SK-N-MC (cell line): ENCODE data around the gene TSPEAR.

Experiments used
- DNase-seq: peaks from one replicate; pipeline ENCODE4 v3.0.0-alpha.2; 2011; ENCODE audit warnings: low read depth, low spot score
- H3K27ac ChIP-seq: fragments of 200-600 bp; sonication (generic); 2 replicates; pipeline ENCODE4 v1.5.1; 2016; ENCODE audit warnings: mixed run types
- H3K36me3 ChIP-seq: fragments of 200-600 bp; sonication (generic); 2 replicates; pipeline ENCODE4 v1.6.1; 2017; ENCODE audit warnings: antibody characterized with exemption, low read length, mixed read lengths; ENCODE audit not compliant: insufficient read depth
- H3K4me3 ChIP-seq: fragments of 200-600 bp; sonication (generic); 2 replicates; pipeline ENCODE4 v1.5.1; 2016
- H3K9ac ChIP-seq: fragments of 200-600 bp; sonication (generic); 2 replicates; pipeline ENCODE4 v1.8.0; 2017; ENCODE audit warnings: mixed run types, mixed read lengths; ENCODE audit not compliant: insufficient read length
- H3K9me3 ChIP-seq: fragments of 200-600 bp; sonication (generic); 2 replicates; pipeline ENCODE4 v1.6.1; 2017; ENCODE audit warnings: low read depth, mild to moderate bottlenecking, antibody characterized with exemption, low read length, moderate library complexity, mixed read lengths
- EZH2 ChIP-seq: fragments of 200-600 bp; sonication (generic); IDR thresholded peaks from one replicate; pipeline ENCODE4 v1.6.1; 2017; ENCODE audit warnings: antibody characterized with exemption
- FOXP2 ChIP-seq: optimal IDR thresholded peaks from 2 replicates; pipeline ENCODE3; 2011; ENCODE audit warnings: mild to moderate bottlenecking, moderate library complexity; ENCODE audit not compliant: insufficient read depth; ENCODE audit errors: extremely low read length, control extremely low read depth
- POLR2AphosphoS5 ChIP-seq: IDR thresholded peaks from 2 replicates; pipeline ENCODE4 v1.6.1; 2012; ENCODE audit warnings: mild to moderate bottlenecking, low read depth, low read length, borderline replicate concordance

TSPEAR gene

DNA sequence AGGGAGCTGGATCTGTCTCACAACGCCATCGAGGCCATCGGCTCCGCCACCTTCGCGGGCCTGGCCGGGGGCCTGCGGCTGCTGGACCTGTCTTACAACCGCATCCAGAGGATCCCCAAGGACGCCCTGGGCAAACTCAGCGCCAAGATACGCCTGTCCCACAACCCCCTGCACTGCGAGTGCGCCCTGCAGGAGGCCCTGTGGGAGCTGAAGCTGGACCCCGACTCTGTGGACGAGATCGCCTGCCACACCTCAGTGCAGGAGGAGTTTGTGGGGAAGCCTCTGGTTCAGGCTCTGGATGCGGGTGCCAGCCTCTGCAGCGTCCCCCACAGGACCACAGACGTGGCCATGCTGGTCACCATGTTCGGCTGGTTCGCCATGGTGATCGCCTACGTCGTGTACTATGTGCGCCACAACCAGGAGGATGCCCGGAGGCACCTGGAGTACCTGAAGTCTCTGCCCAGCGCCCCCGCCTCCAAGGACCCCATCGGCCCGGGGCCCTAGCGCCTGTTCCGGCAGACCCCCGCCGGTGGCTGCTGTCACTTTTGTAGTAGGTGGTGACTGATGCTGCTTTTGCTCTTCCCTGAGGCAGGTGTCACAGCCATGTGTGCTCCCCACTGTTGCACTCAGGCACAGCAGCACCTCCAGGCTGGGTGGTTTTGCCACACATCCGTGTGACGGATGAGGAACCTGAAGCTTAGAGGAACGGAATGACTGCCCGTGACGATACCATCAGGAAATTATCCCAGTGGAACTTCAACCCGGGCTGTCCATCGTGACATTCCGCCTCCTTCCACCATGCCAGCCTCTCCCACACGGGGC, 254.2 kb downstream of the TSPEAR start:
- no peak for DNase-seq
- Histone ChIP-seq H3K4me3 (no peak overlapping the region), H3K9ac (no peak overlapping the region), H3K27ac (no peak overlapping the region), H3K36me3 (no peaks in the 10 kb centered on the region), H3K9me3 (no peaks in the 10 kb centered on the region)
- no peak for TF ChIP-seq POLR2AphosphoS5
- no peak for TF ChIP-seq EZH2
- TF ChIP-seq FOXP2 = no peak

DNA sequence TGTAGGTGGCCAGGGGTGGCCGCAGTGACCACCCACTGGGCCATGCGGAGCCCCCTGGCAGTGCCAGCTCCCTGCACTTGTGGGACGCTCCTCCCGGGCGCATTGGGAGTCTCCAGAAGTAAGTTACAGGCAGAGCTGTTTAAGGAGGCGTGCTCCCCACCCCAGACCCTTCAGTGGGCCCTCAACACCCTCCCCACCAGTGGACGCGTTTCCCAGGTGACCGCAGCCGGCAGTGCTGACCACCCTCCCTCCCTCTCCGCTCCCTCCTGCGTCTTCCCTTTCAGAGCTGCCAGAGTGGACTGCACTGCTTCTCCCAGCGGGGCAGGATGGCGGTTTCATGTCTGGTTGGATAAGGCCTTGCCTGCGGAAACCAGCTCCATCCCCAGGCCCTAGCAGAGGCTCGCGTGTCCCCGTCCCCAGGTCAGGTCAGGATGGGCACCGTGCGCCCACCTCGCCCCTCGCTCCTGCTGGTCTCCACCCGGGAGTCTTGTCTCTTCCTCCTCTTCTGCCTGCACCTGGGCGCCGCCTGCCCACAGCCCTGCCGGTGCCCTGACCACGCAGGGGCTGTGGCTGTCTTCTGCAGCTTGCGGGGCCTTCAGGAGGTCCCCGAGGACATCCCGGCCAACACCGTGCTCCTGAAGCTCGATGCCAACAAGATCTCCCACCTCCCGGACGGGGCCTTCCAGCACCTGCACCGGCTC, 255.0 kb downstream of the TSPEAR start:
- Histone ChIP-seq H3K27ac (no peak overlapping the region), H3K36me3 (no peaks in the 10 kb centered on the region), H3K9me3 (no peaks in the 10 kb centered on the region), H3K9ac (peak overlapping the region; percentile 70), H3K4me3 (peak overlapping the region; percentile 80)
- no peak for TF ChIP-seq FOXP2
- TF ChIP-seq EZH2 = no peak
- TF ChIP-seq POLR2AphosphoS5 = no peak
- DNase-seq = no peak

DNA sequence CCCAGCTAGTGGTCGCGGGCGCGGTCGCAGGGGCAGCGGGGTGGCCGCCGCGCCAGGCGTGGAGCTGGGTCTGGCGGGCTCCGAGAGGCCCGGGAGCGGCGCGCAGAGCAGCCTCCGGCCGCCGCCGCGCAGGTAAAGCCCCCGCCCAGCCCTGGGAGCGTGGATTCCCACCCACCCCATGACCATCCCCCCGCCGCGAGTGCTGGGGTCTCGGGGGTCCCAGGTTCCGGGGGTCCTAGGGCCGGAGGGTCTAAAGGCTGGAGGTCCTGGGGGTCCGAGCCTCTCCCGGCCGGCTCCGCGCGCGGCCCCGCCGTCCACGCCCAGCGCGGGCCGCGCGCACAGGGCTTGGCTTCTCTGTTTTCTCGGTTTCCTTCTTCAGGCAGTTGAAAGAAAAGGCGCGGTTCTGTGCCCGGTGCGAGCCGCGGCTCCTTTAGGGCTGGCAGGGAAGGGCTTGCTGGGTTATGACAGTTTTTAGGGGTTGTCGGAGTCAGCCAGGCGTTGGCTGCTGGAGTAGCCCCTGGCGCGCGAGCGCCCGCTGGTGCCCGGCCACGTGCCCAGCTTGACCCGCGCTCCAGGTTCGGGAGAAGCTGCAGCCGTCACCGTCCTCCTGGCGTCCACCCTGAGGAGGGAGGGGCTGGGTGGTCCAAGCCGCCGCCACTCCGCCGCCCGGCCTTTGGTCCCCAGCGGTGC, 255.7 kb downstream of the TSPEAR start:
- H3K9ac ChIP-seq = peak overlapping the region; percentile 70
- H3K9me3 ChIP-seq = no peaks in the 10 kb centered on the region
- no peak for DNase-seq
- no peak overlapping the region for H3K27ac ChIP-seq
- H3K36me3 ChIP-seq = no peaks in the 10 kb centered on the region
- H3K4me3 ChIP-seq = peak overlapping the region; percentile 80
- no peak for TF ChIP-seq FOXP2
- TF ChIP-seq POLR2AphosphoS5 = no peak
- no peak for TF ChIP-seq EZH2

- peak; percentile 3 for DNase-seq
- Histone ChIP-seq H3K27ac (no peak within 1 kb of the TSS), H3K4me3 (peak within 1 kb of the TSS; percentile 80), H3K9ac (peak within 1 kb of the TSS; percentile 70), H3K36me3 (no peaks in the 10 kb centered on the region), H3K9me3 (no peaks in the 10 kb centered on the region)
- no peak for TF ChIP-seq POLR2AphosphoS5
Measured at GRCh38 chr21:44454747-44455523, 256.4 kb downstream of the TSPEAR start, which contains the start of gene LRRC3. Gene LRRC3, plus strand, starts transcription at chr21:44455510. Its CDS starts 1,135 bp downstream, at chr21:44456645.

GRCh38 chr21:44454058-44454457, 257.3 kb downstream of the TSPEAR start:
- Histone ChIP-seq H3K36me3 (no peaks in the 10 kb centered on the region), H3K9me3 (no peaks in the 10 kb centered on the region), H3K9ac (no peak overlapping the region), H3K27ac (no peak overlapping the region), H3K4me3 (no peak overlapping the region)
- DNase-seq = no peak
- TF ChIP-seq POLR2AphosphoS5 (no peak), EZH2 (no peak), FOXP2 (no peak)

DNA sequence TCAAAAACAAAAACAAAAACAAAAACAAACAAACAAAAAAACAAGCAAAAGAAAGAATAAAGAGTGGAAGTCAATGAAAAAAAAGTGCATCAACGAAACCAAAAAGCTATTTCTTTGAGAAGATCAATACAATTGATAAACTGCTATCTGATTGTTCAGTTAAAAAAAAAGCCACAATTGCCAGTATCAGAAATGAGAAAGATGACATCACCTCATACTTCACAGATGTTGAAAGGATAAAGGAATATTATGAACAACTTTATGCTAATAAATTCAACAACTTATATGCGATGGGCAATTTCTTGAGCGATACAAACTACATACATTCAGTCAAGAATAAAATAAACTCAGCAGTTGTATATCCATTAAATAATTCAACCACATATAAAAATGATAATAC, 258.3 kb downstream of the TSPEAR start:
- Histone ChIP-seq H3K36me3 (no peaks in the 10 kb centered on the region), H3K9ac (no peak overlapping the region), H3K27ac (no peak overlapping the region), H3K9me3 (no peaks in the 10 kb centered on the region), H3K4me3 (no peak overlapping the region)
- no peak for TF ChIP-seq EZH2
- TF ChIP-seq POLR2AphosphoS5 = no peak
- no peak for TF ChIP-seq FOXP2
- no peak for DNase-seq

- H3K4me3 ChIP-seq = no peak overlapping the region
- no peaks in the 10 kb centered on the region for H3K36me3 ChIP-seq
- TF ChIP-seq POLR2AphosphoS5 (no peak), EZH2 (no peak), FOXP2 (no peak)
- no peak overlapping the region for H3K9ac ChIP-seq
- no peaks in the 10 kb centered on the region for H3K9me3 ChIP-seq
- H3K27ac ChIP-seq = no peak overlapping the region
- DNase-seq = no peak
Measured at GRCh38 chr21:44450999-44451398, 260.4 kb downstream of the TSPEAR start.
